RWPE1 (cell line): Measurements from ENCODE around the gene IFIT3.

Experiments
- CTCF ChIA-PET: fragments of 350-600 bp; sonication (Branson Sonifier 250); formaldehyde crosslinking; extraction: SDS; loops from one replicate; lab custom pipeline; 2021; lab: Yijun Ruan, JAX
- POLR2A ChIA-PET: fragments of 400-600 bp; formaldehyde crosslinking; extraction: SDS; loops from one replicate; lab custom pipeline; 2020; ENCODE audit warnings: antibody characterized with exemption; ENCODE audit not compliant: low non-redundant PET; lab: Yijun Ruan, JAX
- DNase-seq: peaks from one replicate; pipeline ENCODE4 v3.0.0; 2012; ENCODE audit warnings: low spot score
- H3K27ac ChIP-seq: fragments of 450-650 bp; 2 replicates; pipeline ENCODE4 v1.5.1; 2017
- TF ChIP-seq, protein P1 (sequence below): fragments of 450-650 bp; conservative IDR thresholded peaks from 2 replicates; pipeline ENCODE4 v1.5.1; 2017; ENCODE audit warnings: low read depth, mild to moderate bottlenecking

Gene IFIT3

DNA sequence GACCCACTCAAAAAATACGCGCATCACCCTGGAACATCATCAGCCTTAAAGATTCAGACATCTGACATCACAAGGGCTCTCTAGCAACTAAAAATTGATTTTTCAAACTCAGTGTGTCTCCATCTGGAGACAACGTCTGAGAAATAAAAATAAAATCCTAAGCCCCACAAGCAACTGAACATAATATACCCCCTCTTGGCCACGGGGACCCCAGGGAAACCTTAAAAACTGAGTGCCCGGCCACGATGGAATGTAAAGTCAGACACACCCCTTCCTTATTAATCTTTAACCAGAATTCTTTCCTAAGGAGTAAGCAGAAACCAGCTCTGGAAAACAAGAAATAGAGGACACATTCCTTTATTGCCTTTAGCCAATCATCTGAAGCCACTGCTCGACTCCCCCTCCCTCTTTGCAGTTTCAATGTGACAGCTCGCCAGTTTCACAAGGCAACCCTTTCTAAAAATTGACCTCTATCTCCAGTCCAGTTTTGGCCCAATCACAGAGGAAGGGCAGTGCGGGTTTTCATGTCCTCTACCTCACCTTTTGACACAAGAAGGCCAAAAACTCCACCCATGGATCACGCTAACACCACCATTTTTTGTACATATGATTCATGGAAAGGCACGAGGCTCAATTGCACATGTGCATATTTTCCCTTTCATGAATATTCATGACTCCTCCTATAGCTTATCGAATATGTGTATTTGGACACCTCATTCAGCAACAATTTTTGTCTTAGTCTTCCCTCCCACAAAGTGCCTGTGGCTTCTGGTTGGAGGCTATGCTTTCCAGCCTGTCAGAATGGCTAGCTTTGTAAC, 24.2 kb downstream of the IFIT3 start:
- ChIA-PET POLR2A (no interaction called here), CTCF (no interaction called here)
- H3K27ac ChIP-seq, result peak overlapping the region; percentile 31; the same call in 1 of the 2 replicates
- peak; percentile 78 for DNase-seq
- TF ChIP-seq, protein P1, sequence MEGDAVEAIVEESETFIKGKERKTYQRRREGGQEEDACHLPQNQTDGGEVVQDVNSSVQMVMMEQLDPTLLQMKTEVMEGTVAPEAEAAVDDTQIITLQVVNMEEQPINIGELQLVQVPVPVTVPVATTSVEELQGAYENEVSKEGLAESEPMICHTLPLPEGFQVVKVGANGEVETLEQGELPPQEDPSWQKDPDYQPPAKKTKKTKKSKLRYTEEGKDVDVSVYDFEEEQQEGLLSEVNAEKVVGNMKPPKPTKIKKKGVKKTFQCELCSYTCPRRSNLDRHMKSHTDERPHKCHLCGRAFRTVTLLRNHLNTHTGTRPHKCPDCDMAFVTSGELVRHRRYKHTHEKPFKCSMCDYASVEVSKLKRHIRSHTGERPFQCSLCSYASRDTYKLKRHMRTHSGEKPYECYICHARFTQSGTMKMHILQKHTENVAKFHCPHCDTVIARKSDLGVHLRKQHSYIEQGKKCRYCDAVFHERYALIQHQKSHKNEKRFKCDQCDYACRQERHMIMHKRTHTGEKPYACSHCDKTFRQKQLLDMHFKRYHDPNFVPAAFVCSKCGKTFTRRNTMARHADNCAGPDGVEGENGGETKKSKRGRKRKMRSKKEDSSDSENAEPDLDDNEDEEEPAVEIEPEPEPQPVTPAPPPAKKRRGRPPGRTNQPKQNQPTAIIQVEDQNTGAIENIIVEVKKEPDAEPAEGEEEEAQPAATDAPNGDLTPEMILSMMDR, result no peak

DNA sequence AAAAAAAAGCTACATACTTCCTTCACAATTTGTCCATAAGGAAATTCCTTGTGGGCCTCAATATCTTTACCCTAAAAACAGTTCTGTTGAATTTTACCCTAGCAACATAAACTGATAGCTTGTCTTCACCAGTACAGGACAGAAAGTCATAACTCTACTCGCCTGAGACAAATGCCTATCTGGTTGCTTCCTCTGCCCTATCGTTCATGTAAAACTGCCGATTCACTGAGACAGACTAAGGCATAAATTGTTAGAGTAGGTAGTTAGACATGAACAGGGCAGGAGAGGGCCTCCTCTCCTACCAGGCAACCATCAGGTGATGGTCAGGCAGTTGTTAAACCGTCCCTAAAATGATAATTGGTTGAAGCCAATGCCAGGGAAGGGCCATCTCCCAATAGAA, 25.0 kb downstream of the IFIT3 start:
- DNase-seq, result no peak
- no peak overlapping the region for H3K27ac ChIP-seq
- ChIA-PET CTCF (interaction anchor here (0.7 kb wide), 1 partner anchor 17 kb away, joined by 7 read pairs; no protein-coding TSS in a partner anchor), POLR2A (no interaction called here)
- TF ChIP-seq, protein P1, result no peak

DNA sequence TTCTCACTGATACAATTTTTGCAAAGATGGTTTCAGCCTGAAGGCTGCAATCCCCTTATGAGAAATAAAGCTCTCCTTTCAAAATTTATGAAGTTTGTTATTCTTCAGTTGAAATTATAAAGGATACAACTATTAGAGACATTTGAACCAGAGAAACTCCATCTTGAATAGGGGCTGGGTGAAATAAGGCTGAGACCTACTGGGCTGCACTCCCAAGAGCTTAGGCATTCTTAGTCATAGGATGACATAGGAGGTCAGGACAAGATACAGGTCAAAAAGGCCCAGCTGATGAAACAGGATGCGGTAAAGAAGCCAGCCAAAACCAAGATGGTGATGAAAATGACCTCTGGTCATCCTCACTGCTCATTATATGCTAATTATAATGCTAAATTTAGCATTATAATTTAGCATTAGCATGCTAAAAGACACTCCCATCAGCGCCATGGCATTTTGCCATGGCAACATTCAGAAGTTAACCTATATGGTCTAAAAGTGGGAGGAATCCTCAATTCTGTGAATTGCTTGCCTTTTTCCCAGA, 27.7 kb downstream of the IFIT3 start:
- ChIA-PET CTCF (interaction anchor here (0.8 kb wide), 1 partner anchor 14 kb away, joined by 5 read pairs; no protein-coding TSS in a partner anchor), POLR2A (no interaction called here)
- TF ChIP-seq, protein P1, result no peak

DNA sequence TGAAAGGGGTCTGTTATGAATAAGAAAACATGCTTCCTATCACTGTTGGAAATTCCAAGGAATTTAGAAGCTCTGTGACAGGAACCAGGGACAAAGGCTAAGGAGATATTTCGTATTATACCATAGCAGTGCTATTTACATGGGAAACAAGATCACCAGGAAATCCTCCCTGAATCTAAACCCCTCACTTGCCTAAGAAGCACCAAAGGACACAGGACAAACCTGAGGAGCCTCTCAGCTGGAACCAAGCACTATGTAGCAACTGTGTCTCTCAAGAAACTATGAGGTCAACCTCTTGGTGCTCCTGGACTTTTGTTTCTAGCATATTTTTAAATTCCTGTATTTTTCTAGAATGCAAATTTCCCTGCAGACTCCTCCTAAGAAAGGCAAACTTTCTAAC, 29.3 kb downstream of the IFIT3 start:
- TF ChIP-seq, protein P1, result no peak
- no peak for DNase-seq
- no peak overlapping the region for H3K27ac ChIP-seq
- ChIA-PET CTCF (interaction anchor here (0.6 to 0.8 kb wide), 5 partner anchors 25 to 363 kb away, joined by 3 to 6 read pairs (median 3); no protein-coding TSS in a partner anchor), POLR2A (no interaction called here)

More for the DNA sequence above, 27.7 kb downstream of the IFIT3 start:
- no peak overlapping the region for H3K27ac ChIP-seq
- DNase-seq, result no peak

DNA sequence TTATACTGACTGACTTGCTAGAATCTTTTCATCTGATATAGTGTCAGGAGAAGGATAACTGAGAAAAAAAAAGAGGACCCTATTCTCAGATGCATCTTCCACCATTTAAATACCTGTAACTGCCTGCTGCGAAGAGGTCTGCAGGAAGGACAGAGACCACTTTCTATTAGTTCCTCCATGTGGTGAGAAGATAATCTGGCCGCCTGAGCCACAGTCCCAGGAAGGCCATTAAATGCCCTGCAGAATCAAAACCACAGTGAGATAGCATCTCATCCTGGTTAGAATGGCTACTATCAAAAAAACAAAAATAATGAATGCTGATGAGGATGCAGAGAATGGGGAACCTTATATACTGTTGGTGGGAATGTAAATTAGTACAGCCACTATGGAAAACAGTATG, 30.2 kb downstream of the IFIT3 start:
- CTCF ChIA-PET, result interaction anchor here (0.5 to 0.8 kb wide), 3 partner anchors 223 to 368 kb away, joined by 3 to 6 read pairs (median 4); no protein-coding TSS in a partner anchor
- POLR2A ChIA-PET, result no interaction called here
- no peak overlapping the region for H3K27ac ChIP-seq
- TF ChIP-seq, protein P1, result no peak
- DNase-seq, result no peak

DNA sequence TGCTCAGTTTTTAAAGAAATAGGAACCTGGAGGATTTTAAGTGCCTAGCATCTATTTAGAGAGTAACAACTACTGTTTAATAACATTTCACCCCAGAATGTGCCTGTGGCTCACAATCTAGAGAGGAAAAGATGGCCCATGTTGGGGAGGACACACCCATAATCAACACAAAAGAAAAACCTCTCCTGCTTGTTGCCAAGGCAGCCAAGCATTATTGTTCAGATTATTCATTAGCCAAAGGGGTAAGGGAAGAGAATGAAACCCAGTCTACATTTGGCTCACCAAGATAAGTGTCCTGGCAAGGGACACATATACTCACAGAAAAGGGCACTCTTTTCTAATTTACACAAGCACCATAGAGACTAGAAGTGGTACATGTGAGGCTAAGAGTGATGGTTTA, 32.4 kb downstream of the IFIT3 start:
- POLR2A ChIA-PET, result no interaction called here

More for the DNA sequence above, 32.4 kb downstream of the IFIT3 start:
- TF ChIP-seq, protein P1, result no peak
- CTCF ChIA-PET, result no interaction called here
- no peak overlapping the region for H3K27ac ChIP-seq
- DNase-seq, result no peak
